Measurements from ENCODE around the gene PPFIBP1. TPM values are rescaled to one million over a fixed set of nuclear protein-coding genes. Genes with fewer than 3 reads are reported as not detected.
"Not testable (repeated sequence)": the region's sequence is repeated elsewhere in the genome, so short reads cannot be mapped to it uniquely, and the experiment has no call there.

Gene PPFIBP1
- total RNA-seq, 1 donor from 2014 or later, result 76.9 TPM

DNA sequence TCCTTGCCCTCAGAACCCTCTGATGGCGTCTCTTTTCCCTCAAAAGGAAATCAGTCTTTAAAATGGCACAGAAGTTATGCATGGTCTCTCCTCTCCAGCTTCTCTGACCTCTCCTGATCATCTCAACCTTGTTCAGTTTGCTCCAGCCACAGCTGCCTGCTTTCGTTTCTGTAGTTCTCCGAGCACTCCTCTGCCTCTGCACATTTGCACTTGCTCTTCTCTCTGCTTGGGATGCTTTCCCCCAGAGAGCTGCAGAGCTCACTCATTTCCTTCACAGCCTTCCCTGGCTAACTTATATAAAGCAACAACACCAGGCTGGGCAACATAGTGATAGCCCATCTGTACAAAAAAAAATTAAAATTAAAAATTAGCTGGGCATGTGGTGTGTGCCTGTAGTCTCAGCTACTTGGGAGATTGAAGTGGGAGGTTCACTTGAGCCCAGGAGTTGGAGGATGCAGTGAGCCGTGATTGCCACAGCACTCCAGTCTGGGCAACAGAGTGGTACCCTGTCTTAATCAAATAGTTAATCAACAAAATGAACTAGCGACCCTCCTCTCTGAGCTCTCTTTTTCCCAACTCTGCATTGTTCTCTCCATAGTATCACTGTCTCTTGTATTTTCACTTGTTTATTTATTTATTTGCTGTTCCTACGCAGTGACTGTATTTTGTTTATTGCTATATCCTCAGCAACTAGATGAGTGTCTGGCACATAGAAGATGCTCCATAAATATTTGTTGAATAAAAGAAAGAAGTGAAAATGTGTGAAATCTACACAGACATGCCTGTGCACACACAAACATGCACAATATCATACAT lies 37.7 kb downstream of the PPFIBP1 start:
- no peak for DNase-seq (ENCODE audit: low spot score)

DNA sequence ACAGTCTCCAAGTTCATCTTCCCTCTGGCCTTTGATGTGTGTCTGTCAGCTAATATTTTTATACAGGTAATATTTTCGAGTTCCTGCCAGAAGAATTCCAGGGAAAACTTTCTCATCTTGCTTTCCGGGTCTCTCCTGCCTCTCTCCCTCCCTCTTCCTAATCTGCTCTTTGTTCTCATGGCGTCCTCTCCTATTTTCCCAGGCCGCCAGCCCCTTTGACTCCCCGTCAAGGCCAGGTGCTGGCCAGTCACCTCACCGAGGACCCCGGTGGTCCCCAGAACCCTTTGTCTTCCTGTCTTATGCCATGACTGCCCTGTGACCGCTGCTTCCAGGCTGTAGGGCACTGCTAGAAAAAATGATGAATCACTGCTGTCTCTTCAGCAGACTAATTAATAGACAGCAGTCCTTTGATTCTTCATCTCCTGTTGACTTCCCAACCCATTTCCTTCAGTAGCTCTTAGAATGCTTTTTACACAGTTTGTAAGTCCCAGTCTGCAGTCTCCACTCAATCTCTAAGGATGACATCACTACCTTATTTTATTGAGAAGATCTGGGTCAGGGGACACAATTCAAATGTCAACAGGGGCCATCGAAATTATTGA lies 40.7 kb downstream of the PPFIBP1 start:
- no peak for DNase-seq (ENCODE audit: low spot score)

DNA sequence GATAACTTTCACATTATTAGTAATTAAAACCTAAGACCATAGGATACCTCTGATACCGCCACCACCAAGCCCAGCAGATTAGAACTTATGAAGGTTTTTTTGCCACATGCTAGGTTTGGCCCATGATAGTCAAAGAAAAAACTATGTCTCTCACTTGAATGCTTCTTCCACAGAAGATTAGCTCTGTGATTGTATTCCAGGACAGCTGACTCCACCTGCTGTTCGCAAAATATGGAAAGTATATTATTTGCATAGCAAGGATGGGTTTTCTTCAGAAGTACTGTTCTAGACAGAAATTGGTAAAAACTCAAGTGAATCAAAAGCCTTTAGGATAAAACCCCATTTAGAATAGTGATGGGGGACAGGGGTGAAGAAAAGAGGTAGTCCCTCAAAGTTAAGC lies 42.2 kb downstream of the PPFIBP1 start:
- no peak for DNase-seq (ENCODE audit: low spot score)

DNA sequence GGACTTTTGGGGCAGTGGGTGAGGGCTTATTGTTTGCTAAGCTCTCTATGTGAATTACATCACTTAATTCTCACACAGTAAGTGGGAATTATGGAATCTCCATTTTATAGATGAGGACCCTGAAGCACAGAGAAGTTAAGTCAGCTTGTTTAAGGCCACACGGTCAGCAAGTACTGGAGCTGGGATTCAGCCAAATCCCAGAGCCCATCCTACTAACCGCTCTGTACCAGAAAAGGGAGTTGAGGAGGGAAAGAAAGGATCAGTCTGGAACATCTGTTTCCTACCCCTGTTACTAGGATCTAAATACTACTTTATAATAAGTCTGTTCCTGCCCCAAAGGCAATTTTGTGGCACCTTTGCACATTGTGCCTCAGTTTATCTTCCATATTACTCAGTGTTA lies 42.6 kb downstream of the PPFIBP1 start:
- DNase-seq (ENCODE audit: low spot score), result no peak

DNA sequence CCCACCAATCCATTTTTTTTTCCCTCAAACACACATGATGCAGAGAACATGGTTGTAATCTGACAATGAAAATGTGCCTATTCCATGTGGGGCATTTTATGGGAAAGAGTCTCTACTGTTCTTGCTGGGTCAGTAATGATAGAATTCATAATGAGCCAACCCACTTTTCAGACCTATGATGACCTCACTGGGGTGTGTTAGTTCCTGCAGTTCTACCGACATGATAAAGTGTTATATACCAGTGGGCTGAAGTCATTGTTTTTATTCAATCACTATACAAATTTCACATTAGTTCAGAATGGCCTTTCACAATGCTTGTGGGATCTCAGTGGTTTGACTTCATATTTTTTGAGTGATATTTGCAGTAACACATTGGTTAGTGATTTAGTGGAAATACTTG lies 47.5 kb downstream of the PPFIBP1 start:
- DNase-seq (ENCODE audit: low spot score), result no peak

DNA sequence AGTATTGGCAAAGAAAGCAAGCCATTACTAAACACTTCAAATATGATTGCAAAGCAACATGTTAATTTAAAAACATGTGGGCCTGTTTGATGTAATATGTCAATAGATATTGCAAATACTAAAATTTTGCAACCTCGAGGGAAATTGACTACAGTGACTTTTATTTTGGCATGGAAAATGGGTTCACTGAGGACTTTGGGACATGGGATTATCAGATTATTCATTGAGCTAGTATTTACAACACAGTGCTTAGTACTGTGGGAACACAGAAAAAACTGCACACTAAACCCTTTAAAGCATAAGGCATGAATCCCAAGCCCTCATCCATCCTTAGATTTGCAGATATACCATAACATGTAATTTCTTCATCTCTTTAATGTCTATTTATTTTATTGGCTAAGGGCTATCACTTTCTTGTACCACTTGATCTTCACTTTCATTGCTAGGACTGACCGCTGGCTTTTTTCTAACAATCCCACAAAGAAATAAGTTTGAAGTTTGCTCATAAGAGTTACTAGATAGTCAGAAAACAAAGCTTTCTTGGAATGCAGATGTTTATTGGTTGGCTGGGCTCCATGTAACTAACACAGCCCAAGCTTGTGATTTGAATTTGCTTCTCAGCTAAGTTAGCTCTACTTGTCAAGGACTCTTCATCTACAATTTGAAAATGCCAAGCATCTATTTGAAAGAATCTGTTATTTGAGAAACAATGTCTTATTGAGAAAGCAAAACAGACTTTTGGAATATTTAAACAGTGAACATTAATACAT lies 48.7 kb downstream of the PPFIBP1 start:
- DNase-seq (ENCODE audit: low spot score), result no peak

DNA sequence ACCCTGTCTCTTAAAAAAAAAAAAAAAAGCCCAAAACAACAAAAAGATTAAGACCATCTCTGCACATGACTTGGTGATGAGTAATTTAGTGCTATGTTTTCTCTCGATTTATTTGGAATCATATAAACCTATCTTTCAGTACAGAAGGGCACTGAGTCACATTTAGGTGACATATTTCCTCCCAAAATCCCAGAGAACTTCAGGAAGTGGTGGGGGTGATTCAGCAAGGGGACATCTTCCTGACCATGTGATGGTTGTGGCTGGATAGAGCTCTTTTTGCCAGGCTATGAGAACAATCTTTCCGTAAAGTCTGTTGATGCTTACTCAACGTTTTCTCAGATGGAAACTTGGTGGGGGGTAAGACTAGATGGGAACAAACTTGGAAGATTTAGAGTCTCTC lies 50.0 kb downstream of the PPFIBP1 start:
- DNase-seq (ENCODE audit: low spot score), result no peak

DNA sequence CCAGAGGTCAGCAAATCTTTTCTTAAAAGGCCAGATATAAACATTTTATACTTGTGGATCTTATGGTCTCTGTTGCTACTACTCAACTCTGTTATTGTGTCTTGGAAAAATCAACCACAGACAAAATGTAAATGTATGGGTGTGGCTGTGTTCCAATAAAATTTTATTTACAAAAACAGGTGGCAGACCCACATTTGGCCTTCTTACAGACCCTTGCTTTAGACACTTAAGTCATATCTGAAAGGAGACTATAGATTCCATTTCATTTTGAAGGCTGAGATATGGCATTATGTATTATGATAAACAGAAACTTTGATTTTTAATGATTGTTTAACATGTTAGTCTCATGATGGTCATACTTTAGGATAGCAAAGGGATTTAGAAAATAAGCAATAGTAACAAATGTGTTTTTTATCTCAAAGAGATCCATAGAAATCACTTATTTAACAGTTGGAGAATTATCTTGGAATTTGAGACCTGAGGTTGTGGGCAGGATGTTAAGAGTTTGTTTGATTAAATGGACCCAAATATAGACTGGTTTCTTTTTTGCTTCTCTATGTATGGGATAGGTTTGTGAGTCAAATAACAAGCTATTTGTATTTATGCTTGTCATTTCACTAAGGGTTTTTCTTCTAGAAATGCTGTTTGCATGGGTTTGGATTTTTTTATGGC lies 51.2 kb downstream of the PPFIBP1 start:
- no peak for DNase-seq (ENCODE audit: low spot score)

DNA sequence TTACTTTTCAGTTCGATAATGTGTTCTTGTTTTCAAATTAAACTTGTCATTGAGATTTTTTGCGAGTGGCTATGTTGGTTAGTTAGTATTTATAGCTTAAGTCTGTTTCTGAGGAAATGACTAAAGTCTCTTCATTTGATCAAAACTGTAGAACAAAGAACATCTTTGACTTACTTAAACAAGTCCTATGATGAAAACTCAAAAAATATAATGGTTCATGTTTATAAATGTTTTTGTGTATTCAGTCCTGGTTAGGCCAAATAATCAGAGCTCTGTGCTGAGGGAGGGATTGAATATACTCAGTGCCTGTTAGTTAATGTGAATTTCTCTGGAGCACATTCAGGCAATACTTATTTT lies 51.7 kb downstream of the PPFIBP1 start:
- no peak for DNase-seq (ENCODE audit: low spot score)

DNA sequence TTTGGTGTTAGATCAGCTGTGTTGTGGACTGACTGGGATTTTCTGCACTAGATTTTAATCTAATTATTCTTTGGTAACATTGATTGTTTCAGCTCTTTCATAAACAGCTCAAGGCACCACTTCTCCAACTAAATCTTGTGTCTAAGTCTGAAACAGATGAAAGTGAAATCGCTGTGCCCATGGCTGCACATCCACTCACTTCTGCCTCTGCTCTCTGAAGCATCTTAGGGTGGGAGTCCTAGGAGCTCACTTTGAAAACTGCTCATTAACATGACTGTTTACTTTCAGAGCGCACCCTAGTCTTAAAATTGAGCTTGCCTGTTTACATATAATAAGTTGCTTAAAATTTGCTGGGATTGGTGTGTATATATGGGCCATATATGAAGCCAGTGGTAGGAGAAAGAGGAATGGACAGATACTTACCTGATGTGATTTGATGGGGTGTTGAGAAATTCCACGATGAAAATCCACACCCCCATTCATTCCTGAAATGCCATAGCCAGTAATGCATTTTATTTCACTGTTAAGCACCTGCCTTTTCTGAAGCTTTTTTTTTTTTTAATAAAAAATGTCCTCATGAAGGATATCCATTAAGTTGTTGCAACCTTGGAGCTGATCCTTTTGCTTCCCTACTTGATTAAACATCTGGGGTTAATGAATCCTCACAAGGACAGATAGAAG lies 52.8 kb downstream of the PPFIBP1 start:
- no peak for DNase-seq (ENCODE audit: low spot score)

DNA sequence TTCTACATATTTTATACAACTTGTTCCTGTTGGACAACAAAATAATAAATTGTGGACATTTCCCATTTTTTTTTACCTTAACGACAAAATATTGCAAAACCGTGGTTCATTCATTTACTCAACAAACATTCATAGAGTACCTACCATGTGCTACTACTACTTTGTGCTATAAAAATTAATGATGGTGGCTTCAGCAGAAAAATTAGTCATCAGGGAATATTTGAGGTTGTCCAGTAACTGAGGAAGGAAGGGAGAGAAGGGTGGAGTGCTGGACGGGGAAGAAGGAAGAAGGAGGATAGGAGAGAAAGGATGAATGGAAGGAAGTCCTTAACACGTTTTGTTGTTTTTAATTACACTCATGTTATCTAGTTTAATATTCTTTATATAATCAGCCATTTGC lies 53.7 kb downstream of the PPFIBP1 start:
- no peak for DNase-seq (ENCODE audit: low spot score)

DNA sequence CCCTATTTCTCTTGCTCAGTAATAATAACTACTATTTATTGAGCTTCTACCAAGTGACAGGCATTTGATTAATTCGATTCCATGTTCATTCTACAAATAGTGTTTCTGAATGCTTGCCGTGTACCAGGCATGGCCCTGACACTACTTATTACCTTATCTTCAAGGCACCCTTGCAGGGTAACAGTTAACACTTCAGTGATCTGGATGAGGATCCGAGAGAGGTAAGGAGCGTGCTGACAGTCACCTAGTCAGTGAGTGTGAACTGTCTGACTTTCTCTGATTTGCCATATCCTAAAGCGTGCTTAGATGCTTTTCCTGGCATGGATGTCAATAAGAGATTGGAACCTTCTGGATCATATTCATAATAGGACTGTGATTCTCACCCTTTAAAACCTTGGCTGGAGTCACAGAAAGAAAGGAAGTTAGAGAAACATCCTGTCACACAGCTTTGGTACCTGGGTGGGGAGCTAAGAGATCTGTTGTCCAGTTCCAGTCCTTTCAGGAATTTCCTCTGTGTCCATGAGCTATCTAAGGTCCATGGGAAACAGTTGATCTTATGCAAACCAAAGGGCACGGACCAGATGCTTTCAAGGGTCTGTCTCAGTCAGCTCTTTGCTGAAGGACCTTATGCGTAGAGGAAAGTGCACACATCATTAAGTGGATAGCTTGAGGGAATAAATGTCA lies 54.8 kb downstream of the PPFIBP1 start:
- no peak for DNase-seq (ENCODE audit: low spot score)

DNA sequence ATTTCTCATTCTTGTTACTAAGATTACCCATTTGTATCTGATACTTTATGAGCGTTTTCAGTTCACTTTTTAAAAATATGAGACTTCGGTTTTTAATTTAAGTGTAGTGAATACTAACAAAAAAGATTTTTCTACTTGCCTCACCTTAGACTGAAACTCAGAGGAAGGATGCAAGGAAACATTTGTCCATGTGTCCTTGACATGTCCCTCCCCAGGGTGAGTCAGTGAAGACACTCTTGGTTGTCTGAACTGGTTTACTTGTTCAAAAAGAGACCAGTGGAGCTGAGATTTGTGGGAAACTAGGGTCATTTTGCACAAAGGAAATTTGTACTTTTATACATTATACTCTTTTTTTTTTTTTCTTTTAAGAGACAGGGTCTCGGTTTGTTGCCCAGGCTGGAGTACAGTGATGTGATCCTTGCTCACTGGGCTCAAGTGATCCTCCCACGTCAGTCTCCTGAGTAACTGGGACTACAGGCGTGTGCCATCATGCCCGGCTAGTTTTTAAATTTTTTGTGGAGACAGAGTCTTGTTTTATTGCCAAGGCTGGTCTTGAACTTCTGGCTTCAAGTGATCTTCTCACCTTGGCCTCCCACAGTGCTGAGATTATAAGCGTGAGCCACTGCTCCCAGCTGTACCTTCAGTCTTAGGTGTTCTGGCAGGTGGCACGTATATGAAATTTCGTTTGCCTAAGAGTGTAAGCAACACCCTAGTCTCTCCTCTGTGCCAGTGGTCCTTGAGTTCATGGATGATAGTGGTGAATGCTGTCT lies 56.7 kb downstream of the PPFIBP1 start:
- DNase-seq (ENCODE audit: low spot score), result no peak

DNA sequence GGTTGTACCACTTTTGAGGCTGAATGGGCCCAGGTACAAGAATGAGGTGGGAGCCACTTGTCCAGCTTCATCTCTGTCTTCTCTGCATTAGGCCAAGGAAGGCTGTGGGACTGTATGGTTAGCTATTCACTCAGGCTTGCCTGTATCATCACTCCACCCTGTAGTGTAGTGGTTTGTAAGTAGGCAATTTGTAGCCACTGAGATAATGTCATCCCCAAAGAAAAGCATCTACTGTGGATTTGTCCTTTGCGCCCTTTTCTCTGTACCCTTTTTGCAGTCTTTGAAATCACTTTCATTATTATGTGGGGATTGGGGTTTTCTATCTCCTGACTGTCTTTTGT lies 57.3 kb downstream of the PPFIBP1 start:
- not testable (repeated sequence) for DNase-seq (ENCODE audit: low spot score)

DNA sequence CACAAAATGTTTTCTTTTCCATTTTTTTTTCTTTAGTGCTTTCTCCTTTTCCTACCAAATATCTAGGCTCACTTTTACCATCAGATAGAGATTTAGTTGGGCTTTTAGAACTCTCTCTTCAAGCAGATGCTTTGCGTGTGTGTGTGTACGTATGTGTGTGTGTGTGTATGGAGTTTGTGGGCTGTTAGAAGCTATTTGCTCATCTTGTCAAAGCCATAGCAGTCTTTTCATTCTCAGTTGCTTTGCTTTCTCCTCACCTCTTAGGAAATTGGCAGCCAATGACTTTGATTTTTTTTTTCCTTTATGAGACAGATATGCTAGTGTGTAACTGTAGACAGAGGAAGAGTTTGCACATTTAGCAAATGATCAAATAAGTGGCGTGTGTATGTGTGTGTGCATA lies 57.8 kb downstream of the PPFIBP1 start:
- DNase-seq (ENCODE audit: low spot score), result not testable (repeated sequence)

DNA sequence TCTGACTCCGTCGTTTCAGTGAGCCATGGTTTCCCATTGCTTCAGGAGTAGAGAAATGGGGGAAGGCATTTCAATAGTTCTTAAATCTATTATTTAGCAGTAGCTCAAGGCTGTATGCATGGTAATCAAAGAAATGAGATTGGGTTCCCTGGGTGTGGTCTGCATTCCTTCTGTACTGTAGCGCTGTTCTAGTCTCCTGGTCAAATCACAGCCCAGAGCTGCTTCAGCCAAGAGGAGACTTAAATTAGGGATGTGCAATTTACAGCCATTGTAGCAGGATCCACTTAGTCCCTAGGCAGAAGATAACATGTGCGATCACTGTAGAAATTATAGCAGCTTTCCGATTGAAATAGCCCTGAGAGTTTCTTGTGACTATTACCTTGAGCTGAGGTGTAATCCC lies 58.4 kb downstream of the PPFIBP1 start:
- not testable (repeated sequence) for DNase-seq (ENCODE audit: low spot score)

DNA sequence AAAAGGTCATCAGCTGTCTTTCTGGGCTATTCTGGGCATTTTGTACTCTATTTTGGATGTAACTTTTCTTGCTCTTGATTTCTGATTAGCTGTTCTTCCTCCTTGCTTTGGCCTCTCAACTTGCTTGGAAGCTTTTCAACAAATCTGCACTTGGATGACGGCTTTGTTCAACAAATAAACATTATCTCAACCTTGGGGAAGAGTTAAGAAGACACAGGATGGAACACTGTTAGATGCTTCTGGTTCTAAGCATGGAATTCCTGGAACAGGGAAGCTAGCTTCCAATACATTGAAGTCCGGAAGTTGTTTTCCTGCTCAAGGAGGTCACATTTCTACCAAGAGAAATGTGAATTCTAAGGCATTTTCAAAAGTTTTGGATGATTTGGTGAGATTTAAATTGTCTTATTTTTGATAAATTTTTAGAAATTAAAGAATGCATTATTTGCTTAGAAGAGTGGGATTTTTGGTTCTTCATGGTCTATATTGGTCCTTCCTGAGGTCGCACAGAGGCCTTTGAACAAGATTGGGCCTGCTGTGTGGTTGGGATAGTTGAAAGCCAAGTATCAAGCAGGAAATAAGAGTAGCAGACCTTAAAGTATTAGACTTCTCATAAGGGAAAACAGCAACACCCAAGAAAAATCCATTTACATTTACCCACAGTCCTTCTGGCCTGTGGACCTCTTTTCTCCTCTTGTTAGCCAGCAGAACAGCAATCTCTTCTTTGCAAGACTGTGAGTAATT lies 59.2 kb downstream of the PPFIBP1 start:
- no peak for DNase-seq (ENCODE audit: low spot score)

DNA sequence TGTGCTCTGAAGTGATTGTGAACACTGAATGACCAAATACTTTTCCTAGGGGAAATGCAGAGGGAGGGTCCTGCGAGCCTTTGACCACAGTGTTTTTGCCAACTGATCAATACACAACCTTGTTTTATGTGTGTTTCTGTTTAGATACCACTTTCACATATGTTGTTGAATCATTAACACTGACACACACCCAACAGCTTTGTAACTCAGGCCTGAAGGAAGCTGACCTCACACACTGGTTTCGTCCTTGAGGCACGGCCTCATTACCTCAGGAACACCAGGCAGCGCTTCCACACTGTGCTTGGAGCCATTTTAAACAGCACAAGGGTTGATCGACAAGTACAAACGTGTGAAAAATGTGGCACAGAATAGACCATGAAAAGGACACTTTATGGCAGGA lies 60.0 kb downstream of the PPFIBP1 start:
- no peak for DNase-seq (ENCODE audit: low spot score)

DNA sequence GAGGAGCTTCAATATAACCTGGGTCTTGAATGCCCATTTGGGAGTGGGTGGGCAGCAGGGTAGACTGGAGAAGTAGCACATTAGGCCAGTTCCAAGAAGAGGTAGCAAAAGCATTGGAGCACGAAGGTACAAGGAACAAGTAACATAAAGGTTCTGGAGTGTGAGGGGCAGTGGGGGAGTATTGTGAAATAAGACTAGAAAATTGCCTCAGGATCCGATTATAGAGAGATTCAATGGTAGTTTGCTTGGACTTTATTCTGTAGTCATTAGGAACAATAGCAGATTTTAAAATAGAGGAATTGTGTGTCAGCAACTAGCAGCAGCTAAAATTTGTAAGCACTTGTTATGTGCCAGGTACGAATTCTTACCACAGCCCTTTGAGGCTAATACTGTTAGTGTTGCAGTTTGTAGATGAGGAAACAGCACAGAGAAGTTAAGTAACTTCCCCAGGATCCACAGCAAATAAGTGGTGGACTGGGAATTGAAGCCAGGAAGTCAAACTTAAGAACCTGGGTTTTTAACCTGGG lies 61.8 kb downstream of the PPFIBP1 start:
- DNase-seq (ENCODE audit: low spot score), result no peak

All from mesenteric fat pad (tissue), 1 donor.